RWPE2 (cell line): ENCODE measurements around the gene SLC24A3.

ENCODE experiments used
- ATAC-seq: fragments of 200-7000 bp; cut with Tn5 transposase; 3 replicates; pipeline ENCODE4 v1.9.1; 2021; ENCODE audit warnings: low read depth
- DNase-seq: peaks from one replicate; pipeline ENCODE4 v3.0.0-alpha.2; 2020; ENCODE audit warnings: low spot score
- H3K27ac ChIP-seq: fragments of 450-650 bp; 2 replicates; pipeline ENCODE4 v1.5.1; 2017; ENCODE audit warnings: mild to moderate bottlenecking; ENCODE audit not compliant: poor library complexity, severe bottlenecking
- H3K27me3 ChIP-seq: fragments of 250-450 bp; sonication (Bioruptor Pico); 2 replicates; pipeline ENCODE4 v1.5.1; 2021; ENCODE audit warnings: mild to moderate bottlenecking, moderate library complexity; ENCODE audit not compliant: insufficient read depth, poor library complexity, severe bottlenecking
- H3K36me3 ChIP-seq: fragments of 250-450 bp; sonication (Bioruptor Pico); 2 replicates; pipeline ENCODE4 v1.5.1; 2020; ENCODE audit warnings: low read depth, mild to moderate bottlenecking, moderate library complexity
- H3K4me1 ChIP-seq: fragments of 250-450 bp; sonication (Bioruptor Pico); 2 replicates; pipeline ENCODE4 v1.5.1; 2021; ENCODE audit warnings: mild to moderate bottlenecking, moderate library complexity; ENCODE audit not compliant: insufficient read depth, poor library complexity, severe bottlenecking
- H3K4me3 ChIP-seq: fragments of 250-450 bp; sonication (Bioruptor Pico); 2 replicates; pipeline ENCODE4 v1.5.1; 2021; ENCODE audit warnings: mild to moderate bottlenecking, moderate library complexity; ENCODE audit not compliant: severe bottlenecking
- H3K9me3 ChIP-seq: fragments of 250-450 bp; sonication (Bioruptor Pico); 2 replicates; pipeline ENCODE4 v1.5.1; 2021; ENCODE audit warnings: mild to moderate bottlenecking, moderate library complexity; ENCODE audit not compliant: severe bottlenecking
- CTCF ChIP-seq: fragments of 450-650 bp; IDR thresholded peaks from one replicate; pipeline ENCODE4 v1.5.1; 2017; ENCODE audit warnings: mild to moderate bottlenecking, moderate library complexity; ENCODE audit not compliant: poor library complexity, severe bottlenecking

SLC24A3 gene

DNA sequence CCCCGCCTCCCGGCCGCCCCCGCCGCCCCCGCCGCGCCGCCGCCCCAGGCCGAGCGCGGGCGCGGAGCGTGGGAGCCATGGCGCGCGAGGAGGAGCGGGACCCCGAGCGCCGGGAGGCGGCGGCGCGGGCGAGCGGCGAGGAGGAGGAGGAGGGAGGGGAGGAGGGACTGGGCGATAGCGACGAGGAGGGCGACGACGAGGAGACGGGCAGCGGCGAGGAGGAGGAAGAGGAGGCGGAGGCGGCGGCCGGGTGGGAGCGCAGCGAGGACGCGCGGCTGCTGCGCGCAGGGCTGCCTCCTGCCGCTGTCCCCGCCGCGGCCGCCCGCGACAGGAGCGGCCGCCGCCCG is at the start of gene SLC24A3:
Gene SLC24A3 (plus strand): TSS at position 174 of the 347 bp plus-strand sequence.
- H3K4me1 ChIP-seq: no peaks in the 10 kb centered on the region
- peak within 1 kb of the TSS; percentile 18 for H3K4me3 ChIP-seq
- ATAC-seq (no peak), DNase-seq (no peak)
- peaks cover 74% of the 10 kb centered on the region for H3K27me3 ChIP-seq
- no peak within 1 kb of the TSS for H3K27ac ChIP-seq
- H3K9me3 ChIP-seq: no peaks in the 10 kb centered on the region
- no peak for TF ChIP-seq CTCF
- no peaks in the 10 kb centered on the region for H3K36me3 ChIP-seq

- ATAC-seq (no peak), DNase-seq (no peak)
- Histone ChIP-seq H3K27me3 (no peaks in the 10 kb centered on the region), H3K36me3 (no peaks in the 10 kb centered on the region), H3K4me3 (no peak overlapping the region), H3K9me3 (no peaks in the 10 kb centered on the region), H3K4me1 (no peaks in the 10 kb centered on the region), H3K27ac (no peak overlapping the region)
- TF ChIP-seq CTCF: no peak
Measured at GRCh38 chr20:19170148-19170547, 42.3 kb upstream of the SLC24A3 start.

GRCh38 chr20:19172637-19173036 is 39.8 kb upstream of the SLC24A3 start:
- no peak for TF ChIP-seq CTCF
- no peak for ATAC-seq
- Histone ChIP-seq H3K27me3 (peaks cover 3% of the 10 kb centered on the region), H3K9me3 (no peaks in the 10 kb centered on the region), H3K36me3 (no peaks in the 10 kb centered on the region), H3K27ac (no peak overlapping the region), H3K4me1 (no peaks in the 10 kb centered on the region), H3K4me3 (no peak overlapping the region)
- no peak for DNase-seq

- peaks cover 3% of the 10 kb centered on the region for H3K27me3 ChIP-seq
- no peak overlapping the region for H3K27ac ChIP-seq
- no peaks in the 10 kb centered on the region for H3K4me1 ChIP-seq
- ATAC-seq: no peak
- no peak for TF ChIP-seq CTCF
- no peaks in the 10 kb centered on the region for H3K9me3 ChIP-seq
- no peaks in the 10 kb centered on the region for H3K36me3 ChIP-seq
- DNase-seq: no peak
- no peak overlapping the region for H3K4me3 ChIP-seq
Measured at GRCh38 chr20:19176470-19177052, 35.9 kb upstream of the SLC24A3 start.

DNA sequence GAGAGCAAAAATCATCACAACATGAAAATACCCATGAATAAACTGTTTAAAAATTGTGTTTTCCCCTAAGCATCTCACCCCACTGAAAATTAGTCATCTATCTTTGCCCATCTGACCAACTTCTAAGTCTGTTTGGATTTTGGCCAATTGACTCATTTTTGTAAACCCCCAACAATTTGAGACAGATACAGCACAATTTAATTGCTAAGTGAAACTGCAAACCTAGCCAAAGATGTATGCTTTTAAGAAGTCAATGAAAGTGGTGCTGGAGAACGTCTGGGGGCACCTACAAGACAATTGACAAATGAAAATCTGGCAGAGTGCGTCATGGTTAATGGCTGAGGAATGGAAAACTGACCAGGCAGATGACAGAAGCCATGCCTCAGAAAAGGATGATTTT is 30.9 kb upstream of the SLC24A3 start:
- Histone ChIP-seq H3K27me3 (peaks cover 3% of the 10 kb centered on the region), H3K4me1 (no peaks in the 10 kb centered on the region), H3K27ac (no peak overlapping the region), H3K36me3 (no peaks in the 10 kb centered on the region), H3K9me3 (no peaks in the 10 kb centered on the region), H3K4me3 (no peak overlapping the region)
- TF ChIP-seq CTCF: no peak
- DNase-seq (no peak), ATAC-seq (no peak)
